Endothelial cell of umbilical vein (primary cell): ENCODE measurements around the gene FBXW10B.
"Not testable (repeated sequence)": the region's sequence is repeated elsewhere in the genome, so short reads cannot be mapped to it uniquely, and the experiment has no call there.

ENCODE experiments used
- EZH2 ChIP-seq: IDR thresholded peaks from 2 replicates; pipeline ENCODE4 v1.6.1; 2012; ENCODE audit warnings: borderline replicate concordance, low read depth, mild to moderate bottlenecking, moderate library complexity, low read length, inconsistent platforms; ENCODE audit not compliant: severe bottlenecking
- GATA2 ChIP-seq: IDR thresholded peaks from 2 replicates; pipeline ENCODE4 v1.7.0; 2011; ENCODE audit warnings: low read depth, mild to moderate bottlenecking, moderate library complexity, mixed read lengths, low read length; ENCODE audit not compliant: insufficient read length, insufficient read depth
- JUN ChIP-seq: IDR thresholded peaks from 2 replicates; pipeline ENCODE4 v1.6.1; 2011; ENCODE audit warnings: borderline replicate concordance, low read depth; ENCODE audit not compliant: insufficient read length, insufficient read depth
- MAX ChIP-seq: IDR thresholded peaks from 2 replicates; pipeline ENCODE4 v1.6.1; 2011; ENCODE audit not compliant: insufficient read depth, insufficient read length
- MYC ChIP-seq: IDR thresholded peaks from one replicate; pipeline ENCODE4 v1.6.1; 2011; ENCODE audit warnings: mild to moderate bottlenecking, low read depth, low read length
- POLR2A ChIP-seq: IDR thresholded peaks from 2 replicates; pipeline ENCODE4 v1.6.1; 2012; ENCODE audit warnings: low read depth, mild to moderate bottlenecking, control low read depth, low read length
- TF ChIP-seq, protein P1 (sequence below), 2 donors: IDR thresholded peaks; 1 replicate in 1 of 2; 2 replicates in 1 of 2; pipeline ENCODE4 v1.5.1; 2011; ENCODE audit warnings: low read length in 2 of 2, mild to moderate bottlenecking in 2 of 2, moderate library complexity in 2 of 2, control low read depth in 1 of 2, inconsistent platforms in 1 of 2, low read depth in 1 of 2; ENCODE audit not compliant: insufficient read depth in 1 of 2; ENCODE audit errors: extremely low read depth in 1 of 2

DNA sequence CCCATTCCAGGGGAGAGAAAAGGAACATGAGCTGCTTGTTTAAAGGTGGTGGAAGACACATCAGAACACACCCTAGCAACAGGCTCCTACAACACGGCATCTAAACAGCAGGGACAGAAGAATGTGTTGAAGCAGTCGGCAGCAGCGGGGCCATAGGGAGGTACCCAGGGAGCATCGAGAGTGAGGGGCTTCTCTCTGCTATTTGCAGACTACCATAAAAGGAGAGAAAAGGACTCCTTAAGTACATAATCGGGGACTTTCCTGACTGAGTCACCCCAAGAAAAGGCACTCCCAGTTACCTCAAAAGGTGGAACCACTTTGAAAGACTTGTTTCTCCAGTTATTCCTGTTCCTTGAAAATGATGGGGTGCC is 26.4 kb upstream of the FBXW10B start:
- TF ChIP-seq MAX, POLR2A, JUN, MYC, GATA2, EZH2: not testable (repeated sequence)
- TF ChIP-seq, protein P1, sequence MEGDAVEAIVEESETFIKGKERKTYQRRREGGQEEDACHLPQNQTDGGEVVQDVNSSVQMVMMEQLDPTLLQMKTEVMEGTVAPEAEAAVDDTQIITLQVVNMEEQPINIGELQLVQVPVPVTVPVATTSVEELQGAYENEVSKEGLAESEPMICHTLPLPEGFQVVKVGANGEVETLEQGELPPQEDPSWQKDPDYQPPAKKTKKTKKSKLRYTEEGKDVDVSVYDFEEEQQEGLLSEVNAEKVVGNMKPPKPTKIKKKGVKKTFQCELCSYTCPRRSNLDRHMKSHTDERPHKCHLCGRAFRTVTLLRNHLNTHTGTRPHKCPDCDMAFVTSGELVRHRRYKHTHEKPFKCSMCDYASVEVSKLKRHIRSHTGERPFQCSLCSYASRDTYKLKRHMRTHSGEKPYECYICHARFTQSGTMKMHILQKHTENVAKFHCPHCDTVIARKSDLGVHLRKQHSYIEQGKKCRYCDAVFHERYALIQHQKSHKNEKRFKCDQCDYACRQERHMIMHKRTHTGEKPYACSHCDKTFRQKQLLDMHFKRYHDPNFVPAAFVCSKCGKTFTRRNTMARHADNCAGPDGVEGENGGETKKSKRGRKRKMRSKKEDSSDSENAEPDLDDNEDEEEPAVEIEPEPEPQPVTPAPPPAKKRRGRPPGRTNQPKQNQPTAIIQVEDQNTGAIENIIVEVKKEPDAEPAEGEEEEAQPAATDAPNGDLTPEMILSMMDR (IDR thresholded peaks at IDR 0.05; ENCODE audit: extremely low read depth in 1 of 2, insufficient read depth in 1 of 2, low read depth in 1 of 2, low read length in 2 of 2): not testable (repeated sequence)
